Bronchial epithelial cell (primary cell): ENCODE measurements around the gene PATE3. TPM values are rescaled to one million over a fixed set of nuclear protein-coding genes. Genes with fewer than 3 reads are reported as not detected.

ENCODE experiments used
- DNase-seq: peaks from one replicate; pipeline ENCODE4 v3.0.0-alpha.2; 2010; ENCODE audit warnings: low read depth
- FAIRE-seq: peaks from 2 replicates; lab custom pipeline; 2011; peaks lifted over from hg19 to GRCh38; lab: Jason Lieb, UNC
- H3K27me3 ChIP-seq: 2 replicates; pipeline ENCODE4 v1.5.1; 2011; ENCODE audit warnings: low read length; ENCODE audit not compliant: control insufficient read depth, insufficient read depth
- H3K36me3 ChIP-seq: 2 replicates; pipeline ENCODE4 v1.5.1; 2011; ENCODE audit warnings: low read length; ENCODE audit not compliant: control insufficient read depth, insufficient read depth
- H3K4me3 ChIP-seq: 2 replicates; pipeline ENCODE4 v1.5.1; 2011; ENCODE audit warnings: mild to moderate bottlenecking, low read depth, low read length, control low read depth
- CTCF ChIP-seq: IDR thresholded peaks from 2 replicates; pipeline ENCODE4 v1.5.1; 2011; ENCODE audit warnings: mild to moderate bottlenecking, moderate library complexity, low read length, control low read depth, inconsistent platforms; ENCODE audit not compliant: insufficient read depth, severe bottlenecking
- total RNA-seq: library from RNA; depleted of rRNA; stranded (reverse); fragments of >200 nt; gene quantifications from 2 replicates; pipeline ENCODE4 v1.2.1, GENCODE V29; 2014

PATE3 gene
- total RNA-seq, 1 donor from 2014 or later: not detected

- TF ChIP-seq CTCF: no peak
- Histone ChIP-seq H3K4me3 (no peak overlapping the region), H3K27me3 (no peaks in the 10 kb centered on the region), H3K36me3 (no peaks in the 10 kb centered on the region)
- no peak for DNase-seq
- FAIRE-seq: no peak
Measured at GRCh38 chr11:125790825-125791224, 2.9 kb downstream of the PATE3 start.

GRCh38 chr11:125797641-125798040 lies 9.7 kb downstream of the PATE3 start:
- Histone ChIP-seq H3K36me3 (no peaks in the 10 kb centered on the region), H3K27me3 (no peaks in the 10 kb centered on the region), H3K4me3 (no peak overlapping the region)
- TF ChIP-seq CTCF: no peak
- FAIRE-seq: no peak
- no peak for DNase-seq

DNA sequence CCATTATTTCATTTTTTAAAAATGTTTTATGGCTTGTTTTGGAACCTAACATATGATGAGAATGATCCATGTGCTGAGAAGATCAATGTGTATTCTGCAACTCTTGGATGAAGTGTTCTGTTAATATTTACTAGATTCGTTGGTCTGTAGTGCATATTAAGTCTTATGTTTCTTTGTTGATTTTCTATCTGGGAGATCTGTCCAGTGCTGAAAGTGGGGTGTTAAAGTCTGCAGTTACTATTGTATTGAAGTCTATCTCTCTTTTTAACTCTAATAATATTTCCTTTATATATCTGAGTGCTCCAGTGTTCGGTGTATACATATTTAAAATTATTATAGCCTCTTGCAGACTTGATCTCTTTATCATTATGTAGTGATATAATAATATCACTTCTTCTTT lies 11.9 kb downstream of the PATE3 start:
- TF ChIP-seq CTCF: no peak
- Histone ChIP-seq H3K4me3 (no peak overlapping the region), H3K27me3 (no peaks in the 10 kb centered on the region), H3K36me3 (no peaks in the 10 kb centered on the region)
- FAIRE-seq: no peak
- no peak for DNase-seq

- TF ChIP-seq CTCF: no peak
- H3K4me3 ChIP-seq: no peak overlapping the region
- H3K27me3 ChIP-seq: no peaks in the 10 kb centered on the region
- DNase-seq (no peak), FAIRE-seq (no peak)
- H3K36me3 ChIP-seq: no peaks in the 10 kb centered on the region
Measured at GRCh38 chr11:125802387-125802786, 14.5 kb downstream of the PATE3 start.

GRCh38 chr11:125807909-125808308 lies 20.0 kb downstream of the PATE3 start:
- H3K36me3 ChIP-seq: no peaks in the 10 kb centered on the region
- FAIRE-seq (no peak), DNase-seq (peak; percentile 21)

More at GRCh38 chr11:125807909-125808308, 20.0 kb downstream of the PATE3 start:
- Histone ChIP-seq H3K27me3 (no peaks in the 10 kb centered on the region), H3K4me3 (no peak overlapping the region)
- no peak for TF ChIP-seq CTCF
